Upper lobe of left lung (tissue), 6 donors: Measurements from ENCODE around the gene IFITM2. TPM values are rescaled to one million over a fixed set of nuclear protein-coding genes. Genes with fewer than 3 reads are reported as not detected.

ENCODE experiments used
- ATAC-seq, 2 donors: fragments of 200-7000 bp; cut with Tn5 transposase; one replicate each; pipeline ENCODE4 v1.9.1; 2022; ENCODE audit warnings: mild to moderate bottlenecking in 2 of 2, moderate library complexity in 2 of 2; ENCODE audit not compliant: low FRiP score in 2 of 2
- DNase-seq, 2 donors: peaks; one replicate each; pipeline ENCODE4 v3.0.0-alpha.2; 2019 to 2020
- H3K27ac ChIP-seq, 4 donors: fragments of 200-600 bp; sonication (generic); one replicate each; pipeline ENCODE4 v1.5.1; 2016 to 2019
- H3K27me3 ChIP-seq, 4 donors: fragments of 200-600 bp; sonication (generic); one replicate each; pipeline ENCODE4 v1.5.1; 2017 to 2019
- H3K36me3 ChIP-seq, 4 donors: fragments of 200-600 bp; sonication (generic); one replicate each; pipeline ENCODE4 v1.5.1; 2016 to 2019
- H3K4me1 ChIP-seq, 4 donors: fragments of 200-600 bp; sonication (generic); one replicate each; pipeline ENCODE4 v1.5.1; 2018 to 2019
- H3K4me3 ChIP-seq, 4 donors: fragments of 200-600 bp; sonication (generic); one replicate each; pipeline ENCODE4 v1.5.1; 2017 to 2019; ENCODE audit warnings: mild to moderate bottlenecking in 2 of 4, moderate library complexity in 1 of 4
- H3K9me3 ChIP-seq, 4 donors: fragments of 200-600 bp; sonication (generic); one replicate each; pipeline ENCODE4 v1.5.1; 2018 to 2019
- CTCF ChIP-seq, 6 experiments: fragments of 450-650 bp in 4 of 6; fragments of 200-600 bp in 2 of 6; sonication (generic) in 2 of 6; IDR thresholded peaks; one replicate each; pipeline ENCODE4 v1.5.1; 2016 to 2019; ENCODE audit warnings: antibody characterized with exemption in 6 of 6
- EP300 ChIP-seq, 4 donors: sonication (generic); formaldehyde crosslinking; IDR thresholded peaks; one replicate each; pipeline ENCODE4 v1.5.1; 2017; ENCODE audit warnings: antibody characterized with exemption in 4 of 4, control low read depth in 2 of 4
- POLR2A ChIP-seq, 4 donors: fragments of 450-650 bp; IDR thresholded peaks; one replicate each; pipeline ENCODE4 v1.5.1; 2016 to 2017; ENCODE audit warnings: antibody characterized with exemption in 4 of 4, mild to moderate bottlenecking in 2 of 4
- POLR2AphosphoS5 ChIP-seq, 2 donors: sonication (generic); formaldehyde crosslinking; IDR thresholded peaks; one replicate each; pipeline ENCODE4 v1.5.1; 2017; ENCODE audit warnings: antibody characterized with exemption in 2 of 2
- WGBS, 2 donors: methylation state at CpG; one replicate each; pipeline ENCODE4 v1.1.5; 2017 to 2018; 5-methylcytosine and 5-hydroxymethylcytosine counted together
- total RNA-seq, 6 donors: library from RNA; depleted of rRNA in 4 of 6; stranded (reverse); fragments of >200 nt in 4 of 6; gene quantifications; one replicate each; pipeline versions ENCODE4 v1.1.0 to v1.2.1, GENCODE V29; 2016 to 2021
- donor health status: DM: no; HTN: no; CAD: no; lungs with moderate emphysema.
- donor health status: DM: no; HTN: yes; CAD: no; lungs with severe emphysema.

The IFITM2 gene
- total RNA-seq, 6 donors from 2014 or later, result 113 to 704 (median 271) TPM

- no peak for TF ChIP-seq POLR2A (IDR thresholded peaks at IDR 0.05)
- no peak for TF ChIP-seq POLR2AphosphoS5 (IDR thresholded peaks at IDR 0.05)
- no peak for TF ChIP-seq EP300 (IDR thresholded peaks at IDR 0.05)
- Histone ChIP-seq H3K27me3 (peaks cover 0 to 45% (median 28%) of the 10 kb centered on the region in 4 donors), H3K4me1 (peaks cover 33 to 35% (median 34%) of the 10 kb centered on the region in 4 donors), H3K36me3 (no peaks in the 10 kb centered on the region), H3K9me3 (no peaks in the 10 kb centered on the region), H3K27ac (peak overlapping the region in 1 of 4 donors; percentile 34), H3K4me3 (peak overlapping the region in 3 of 4 donors; percentile 26 to 44 (median 32))
- ATAC-seq, result no peak
- 44 to 51% methylated on average over 18 to 25 of the region's 26 CpGs for WGBS, 2 donors
- DNase-seq, result peak in 1 of 2 donors; percentile 76
Observed at GRCh38 chr11:281486-282161, 26.0 kb upstream of the IFITM2 start.

- no peaks in the 10 kb centered on the region for H3K36me3 ChIP-seq
- no peak for DNase-seq
- no peak overlapping the region for H3K27ac ChIP-seq
- ATAC-seq, result peak in 1 of 2 donors; percentile 4
- 78 to 84% methylated on average over 2 to 4 of the region's 4 CpGs for WGBS, 2 donors
- no peak for TF ChIP-seq POLR2A (IDR thresholded peaks at IDR 0.05)
- no peak for TF ChIP-seq POLR2AphosphoS5 (IDR thresholded peaks at IDR 0.05)
- TF ChIP-seq CTCF (IDR thresholded peaks at IDR 0.05), result no peak
- no peak for TF ChIP-seq EP300 (IDR thresholded peaks at IDR 0.05)
- H3K4me3 ChIP-seq, result peak overlapping the region in 2 of 4 donors; percentile 32 to 44
- peaks cover 33 to 38% (median 35%) of the 10 kb centered on the region in 4 donors for H3K4me1 ChIP-seq
- H3K9me3 ChIP-seq, result no peaks in the 10 kb centered on the region
- peaks cover 0 to 45% (median 28%) of the 10 kb centered on the region in 4 donors for H3K27me3 ChIP-seq
Observed at GRCh38 chr11:282171-282570, 25.4 kb upstream of the IFITM2 start.

- no peak overlapping the region for H3K27ac ChIP-seq
- no peak for TF ChIP-seq POLR2A (IDR thresholded peaks at IDR 0.05)
- TF ChIP-seq CTCF (IDR thresholded peaks at IDR 0.05), result no peak
- no peak for TF ChIP-seq EP300 (IDR thresholded peaks at IDR 0.05)
- no peak for TF ChIP-seq POLR2AphosphoS5 (IDR thresholded peaks at IDR 0.05)
- H3K27me3 ChIP-seq, result peaks cover 0 to 45% (median 28%) of the 10 kb centered on the region in 4 donors
- no peaks in the 10 kb centered on the region for H3K36me3 ChIP-seq
- H3K4me1 ChIP-seq, result peaks cover 34 to 40% (median 35%) of the 10 kb centered on the region in 4 donors
- ATAC-seq, result no peak
- DNase-seq, result no peak
- 60 to 67% methylated on average over 12 to 13 of the region's 13 CpGs for WGBS, 2 donors
- H3K9me3 ChIP-seq, result no peaks in the 10 kb centered on the region
- H3K4me3 ChIP-seq, result no peak overlapping the region
Observed at GRCh38 chr11:282630-283360, 24.8 kb upstream of the IFITM2 start.

- TF ChIP-seq CTCF (IDR thresholded peaks at IDR 0.05), result no peak
- no peak for TF ChIP-seq EP300 (IDR thresholded peaks at IDR 0.05)
- no peak for TF ChIP-seq POLR2AphosphoS5 (IDR thresholded peaks at IDR 0.05)
- no peak for TF ChIP-seq POLR2A (IDR thresholded peaks at IDR 0.05)
- peaks cover 35 to 42% (median 41%) of the 10 kb centered on the region in 4 donors for H3K4me1 ChIP-seq
- H3K9me3 ChIP-seq, result no peaks in the 10 kb centered on the region
- H3K4me3 ChIP-seq, result no peak overlapping the region
- no peak overlapping the region for H3K27ac ChIP-seq
- ATAC-seq (no peak), DNase-seq (peak in 1 of 2 donors; percentile 34)
- 80 to 87% methylated on average over 22 to 23 of the region's 23 CpGs for WGBS, 2 donors
- peaks cover 0 to 42% (median 25%) of the 10 kb centered on the region in 4 donors for H3K27me3 ChIP-seq
- H3K36me3 ChIP-seq, result no peaks in the 10 kb centered on the region
Observed at GRCh38 chr11:283405-284104, 24.1 kb upstream of the IFITM2 start.
